Panc1 (cell line): Measurements from ENCODE around the gene SOX30. TPM values are rescaled to one million over a fixed set of nuclear protein-coding genes. Genes with fewer than 3 reads are reported as not detected.

Source experiments
- ATAC-seq: fragments of 200-7000 bp; cut with Tn5 transposase; 2 replicates; pipeline ENCODE4 v1.9.1; 2020; ENCODE audit warnings: mild to moderate bottlenecking, moderate library complexity
- BruUV-seq: library from RNA; stranded (reverse); fragments of 400-500 nt; replicated peaks from 2 replicates; lab custom pipeline; 2021; lab: Mats Ljungman, UMichigan
- CTCF ChIA-PET: fragments of 300-600 bp; sonication (Branson Sonifier 250); formaldehyde crosslinking; loops from one replicate; lab custom pipeline; 2022; ENCODE audit warnings: antibody characterized with exemption; lab: Charles Lee
- POLR2A ChIA-PET: fragments of 300-600 bp; sonication (Branson Sonifier 250); formaldehyde crosslinking; loops from one replicate; lab custom pipeline; 2022; ENCODE audit warnings: antibody characterized with exemption; lab: Charles Lee
- DNase-seq: peaks from one replicate; pipeline ENCODE4 v3.0.0-alpha.2; 2010; ENCODE audit warnings: low read depth, low spot score
- H3K27ac ChIP-seq: 2 replicates; pipeline ENCODE4 v1.5.1; 2011; ENCODE audit warnings: mild to moderate bottlenecking, low read length, inconsistent platforms
- H3K27me3 ChIP-seq: fragments of 200-500 bp; sonication (Bioruptor generic); 2 replicates; pipeline ENCODE4 v1.6.0; 2014; ENCODE audit warnings: low read length, inconsistent platforms; ENCODE audit not compliant: control insufficient read depth, insufficient read depth
- H3K36me3 ChIP-seq: fragments of 200-500 bp; sonication (Bioruptor generic); 2 replicates; pipeline ENCODE4 v1.5.1; 2014; ENCODE audit warnings: inconsistent platforms, mild to moderate bottlenecking, low read length, moderate library complexity; ENCODE audit not compliant: control insufficient read depth, insufficient read depth
- H3K4me1 ChIP-seq: 2 replicates; pipeline ENCODE4 v1.5.1; 2011; ENCODE audit warnings: inconsistent platforms, mild to moderate bottlenecking, low read length, moderate library complexity; ENCODE audit not compliant: control insufficient read depth, insufficient read depth
- H3K4me3 ChIP-seq, 2 experiments: 2 replicates each; pipeline ENCODE4 v1.5.1; 2011 to 2012; ENCODE audit warnings: low read depth in 2 of 2, low read length in 2 of 2, mild to moderate bottlenecking in 2 of 2, inconsistent platforms in 1 of 2, moderate library complexity in 1 of 2
- H3K9me3 ChIP-seq: fragments of 200-500 bp; sonication (Bioruptor generic); 2 replicates; pipeline ENCODE4 v1.5.1; 2014; ENCODE audit warnings: low read depth, mild to moderate bottlenecking, inconsistent platforms, low read length, moderate library complexity; ENCODE audit not compliant: control insufficient read depth, insufficient read depth
- CTCF ChIP-seq: fragments of 450-650 bp; IDR thresholded peaks from 2 replicates; pipeline ENCODE4 v1.5.1; 2017; ENCODE audit warnings: mild to moderate bottlenecking
- POLR2AphosphoS5 ChIP-seq: IDR thresholded peaks from 2 replicates; pipeline ENCODE4 v1.6.1; 2012; ENCODE audit warnings: mild to moderate bottlenecking, low read depth, low read length, moderate library complexity
- REST ChIP-seq, 2 experiments: IDR thresholded peaks; 2 replicates each; pipeline ENCODE4 v1.6.1; 2011 to 2012; ENCODE audit warnings: low read depth in 2 of 2, control low read depth in 1 of 2, low read length in 1 of 2, mild to moderate bottlenecking in 1 of 2, moderate library complexity in 1 of 2; ENCODE audit not compliant: insufficient read depth in 1 of 2
- SIN3A ChIP-seq: IDR thresholded peaks from 2 replicates; pipeline ENCODE4 v1.6.1; 2012; ENCODE audit warnings: low read depth, mild to moderate bottlenecking, low read length, moderate library complexity, borderline replicate concordance; ENCODE audit not compliant: insufficient read depth
- TCF7L2 ChIP-seq: IDR thresholded peaks from 2 replicates; pipeline ENCODE4 v1.6.1; 2011; ENCODE audit warnings: mild to moderate bottlenecking, low read depth, low read length, inconsistent platforms
- in situ Hi-C: cut with HindIII; loops from 2 replicates; pipeline ENCODE4 v1.10.0; 2016; ENCODE audit warnings: low sequenced_read_pairs, low pct_unique_long_range_greater_than_20kb
- intact Hi-C: fragments of 100-400 bp; cut with micrococcal nuclease; formaldehyde crosslinking; loops from one replicate; pipeline ENCODE4 v1.10.0; 2022; ENCODE audit not compliant: unreplicated experiment
- total RNA-seq: library from RNA; stranded (reverse); gene quantifications from one replicate; pipeline ENCODE4 v1.2.1, GENCODE V29; 2021; ENCODE audit not compliant: unreplicated experiment

Gene SOX30
- total RNA-seq, 1 experiment from 2014 or later = not detected

- no peak overlapping the region for H3K4me3 ChIP-seq
- TF ChIP-seq REST (IDR thresholded peaks at IDR 0.05; ENCODE audit: insufficient read depth in 1 of 2, low read depth in 2 of 2, low read length in 1 of 2) = no peak
- no peak for TF ChIP-seq SIN3A
- TF ChIP-seq TCF7L2 = no peak
- no peak for TF ChIP-seq CTCF
- no peak for TF ChIP-seq POLR2AphosphoS5
- H3K36me3 ChIP-seq = no peaks in the 10 kb centered on the region
- DNase-seq (no peak), ATAC-seq (no peak)
- ChIA-PET POLR2A (no interaction called here), CTCF (no interaction called here)
- 0 out of 2 replicates have a peak, but pooled peaks cover 5% of the 10 kb centered on the region for H3K27me3 ChIP-seq
- intact Hi-C loops = no loop called here
- BruUV-seq = no TSS peak
- no peak overlapping the region for H3K27ac ChIP-seq
- H3K9me3 ChIP-seq = no peaks in the 10 kb centered on the region
- no peaks in the 10 kb centered on the region for H3K4me1 ChIP-seq
- in situ Hi-C loops = no loop called here
These were observed 28.1 kb downstream of the SOX30 start for GRCh38 chr5:157624144-157624543.

GRCh38 chr5:157620776-157621175 lies 31.5 kb downstream of the SOX30 start:
- no peak overlapping the region for H3K27ac ChIP-seq
- BruUV-seq = no TSS peak
- TF ChIP-seq REST (IDR thresholded peaks at IDR 0.05; ENCODE audit: insufficient read depth in 1 of 2, low read depth in 2 of 2, low read length in 1 of 2) (no peak), SIN3A (no peak), TCF7L2 (no peak)
- no peak for ATAC-seq
- ChIA-PET CTCF (no interaction called here), POLR2A (no interaction called here)
- no peaks in the 10 kb centered on the region for H3K36me3 ChIP-seq
- intact Hi-C loops (no loop called here), in situ Hi-C loops (no loop called here)
- H3K4me1 ChIP-seq = no peaks in the 10 kb centered on the region
- H3K4me3 ChIP-seq = no peak overlapping the region
- H3K9me3 ChIP-seq = no peaks in the 10 kb centered on the region
- DNase-seq = no peak
- H3K27me3 ChIP-seq = 0 out of 2 replicates have a peak, but pooled peaks cover 5% of the 10 kb centered on the region
